ES-I3 (cell line): Measurements from ENCODE around the gene AMPD2.

Source experiments
- H3K36me3 ChIP-seq: 2 replicates; pipeline ENCODE4 v1.6.1; 2013; ENCODE audit warnings: mild to moderate bottlenecking, low read length, control low read depth, moderate library complexity; ENCODE audit not compliant: insufficient read depth
- H3K4me1 ChIP-seq: 2 replicates; pipeline ENCODE4 v1.6.1; 2013; ENCODE audit warnings: mild to moderate bottlenecking, control low read depth, low read length; ENCODE audit not compliant: insufficient read depth
- H3K9ac ChIP-seq: 2 replicates; pipeline ENCODE4 v1.6.1; 2013; ENCODE audit warnings: low read depth, mild to moderate bottlenecking, low read length, moderate library complexity
- H3K9me3 ChIP-seq: 2 replicates; pipeline ENCODE4 v1.6.1; 2013; ENCODE audit warnings: mild to moderate bottlenecking, low read length, moderate library complexity; ENCODE audit not compliant: control insufficient read depth, insufficient read depth

The AMPD2 gene

GRCh38 chr1:109641861-109642260 lies 22.2 kb downstream of the AMPD2 start:
- Histone ChIP-seq H3K9me3 (no peaks in the 10 kb centered on the region), H3K9ac (no peak overlapping the region), H3K4me1 (no peaks in the 10 kb centered on the region; the same call in 1 of the 2 replicates), H3K36me3 (no peaks in the 10 kb centered on the region)

DNA sequence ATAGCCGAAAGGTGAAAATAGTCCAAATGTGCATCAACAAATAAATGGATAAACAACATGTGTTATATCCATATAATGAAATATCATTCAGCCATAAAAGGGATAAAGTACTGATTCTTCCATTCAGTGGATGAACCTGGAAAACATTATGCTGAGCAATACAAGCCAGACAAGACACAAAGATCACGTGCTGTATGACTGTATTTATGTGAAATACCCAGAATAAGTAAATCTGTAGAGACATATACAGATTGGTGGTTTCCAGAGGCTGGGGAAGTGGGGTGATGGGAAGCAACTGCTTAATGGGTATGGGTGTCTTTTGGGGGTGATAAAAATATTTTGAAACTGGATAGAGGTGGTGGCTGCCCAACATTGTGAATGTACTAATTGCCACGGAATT lies 23.0 kb downstream of the AMPD2 start:
- Histone ChIP-seq H3K9ac (no peak overlapping the region), H3K36me3 (no peaks in the 10 kb centered on the region), H3K9me3 (no peaks in the 10 kb centered on the region), H3K4me1 (no peaks in the 10 kb centered on the region; the same call in 1 of the 2 replicates)

- no peaks in the 10 kb centered on the region for H3K36me3 ChIP-seq
- H3K9me3 ChIP-seq: no peaks in the 10 kb centered on the region
- no peaks in the 10 kb centered on the region; the same call in 1 of the 2 replicates for H3K4me1 ChIP-seq
- H3K9ac ChIP-seq: no peak overlapping the region
These were observed 24.0 kb downstream of the AMPD2 start for GRCh38 chr1:109643385-109644230.

GRCh38 chr1:109644670-109645069 lies 25.0 kb downstream of the AMPD2 start:
- H3K9ac ChIP-seq: no peak overlapping the region
- no peaks in the 10 kb centered on the region for H3K36me3 ChIP-seq

GRCh38 chr1:109649491-109649914 lies 29.9 kb downstream of the AMPD2 start:
- Histone ChIP-seq H3K9me3 (no peaks in the 10 kb centered on the region), H3K9ac (no peak overlapping the region), H3K4me1 (no peaks in the 10 kb centered on the region), H3K36me3 (no peaks in the 10 kb centered on the region)

More at GRCh38 chr1:109644670-109645069, 25.0 kb downstream of the AMPD2 start:
- Histone ChIP-seq H3K4me1 (no peaks in the 10 kb centered on the region; the same call in 1 of the 2 replicates), H3K9me3 (no peaks in the 10 kb centered on the region)

DNA sequence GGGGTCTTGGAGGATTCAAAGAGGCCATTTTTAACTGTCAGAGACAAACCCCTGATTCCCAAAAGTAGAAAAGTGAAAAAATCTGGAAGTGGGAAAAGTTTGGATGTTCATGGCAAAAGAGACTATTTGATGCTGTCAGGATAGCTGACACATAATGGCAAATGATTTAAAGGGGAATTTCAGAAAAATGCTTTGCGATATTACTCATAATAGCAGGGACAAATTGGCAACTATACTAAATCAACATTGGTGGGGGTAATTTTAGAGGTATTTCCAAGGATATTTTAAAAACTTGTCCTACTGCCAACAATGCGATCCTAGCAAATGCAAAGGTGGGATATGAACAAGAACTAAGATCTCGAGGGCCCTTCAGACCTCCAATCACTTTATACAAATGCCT lies 31.0 kb downstream of the AMPD2 start:
- H3K9me3 ChIP-seq: no peaks in the 10 kb centered on the region
- no peak overlapping the region for H3K9ac ChIP-seq
- no peaks in the 10 kb centered on the region for H3K4me1 ChIP-seq
- H3K36me3 ChIP-seq: no peaks in the 10 kb centered on the region

DNA sequence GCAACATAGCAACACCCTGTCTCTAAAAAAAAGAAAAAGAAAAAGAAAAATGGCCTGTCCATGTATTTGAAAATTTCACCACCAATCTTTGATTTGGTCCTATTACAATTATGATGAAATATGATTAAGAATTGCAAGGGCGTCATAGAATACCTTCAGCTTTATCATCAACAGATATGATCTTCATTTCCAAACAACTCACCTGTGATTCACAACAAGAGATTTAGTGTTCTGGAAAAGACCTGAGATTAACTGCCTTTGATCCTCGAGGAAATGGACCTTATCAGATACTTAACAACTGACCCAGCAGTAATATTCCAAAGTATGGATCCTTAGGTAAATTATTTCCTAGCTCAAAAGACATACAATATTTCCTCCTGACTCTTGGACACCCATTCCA lies 32.8 kb downstream of the AMPD2 start:
- H3K9me3 ChIP-seq: no peaks in the 10 kb centered on the region
- H3K4me1 ChIP-seq: no peaks in the 10 kb centered on the region
- no peaks in the 10 kb centered on the region for H3K36me3 ChIP-seq
- H3K9ac ChIP-seq: no peak overlapping the region

GRCh38 chr1:109653306-109653705 lies 33.7 kb downstream of the AMPD2 start:
- Histone ChIP-seq H3K9me3 (no peaks in the 10 kb centered on the region), H3K9ac (no peak overlapping the region), H3K36me3 (no peaks in the 10 kb centered on the region), H3K4me1 (no peaks in the 10 kb centered on the region)

DNA sequence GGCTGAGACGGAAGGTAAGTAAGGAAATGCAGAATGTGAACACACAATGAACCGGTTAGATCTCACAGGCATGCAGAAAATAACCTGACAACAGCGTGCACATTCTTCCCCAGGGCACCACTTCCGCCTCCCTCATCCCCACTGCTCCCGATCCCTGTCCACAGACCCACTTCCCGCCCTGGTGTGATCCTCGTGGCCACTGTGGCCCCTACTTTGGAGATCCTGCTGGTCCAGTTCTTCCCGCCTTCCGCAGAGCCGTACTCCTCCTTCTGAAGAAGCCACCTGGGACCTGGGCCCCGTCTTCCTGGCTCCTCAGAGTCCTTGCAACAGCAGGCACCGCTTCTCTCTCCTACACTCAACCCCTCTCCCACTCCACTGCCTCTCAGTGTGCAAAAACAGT lies 34.9 kb downstream of the AMPD2 start:
- Histone ChIP-seq H3K9me3 (no peaks in the 10 kb centered on the region), H3K4me1 (no peaks in the 10 kb centered on the region), H3K9ac (no peak overlapping the region), H3K36me3 (no peaks in the 10 kb centered on the region)

- H3K9ac ChIP-seq: peak within 1 kb of the TSS; percentile 99
- no peaks in the 10 kb centered on the region for H3K4me1 ChIP-seq
- H3K9me3 ChIP-seq: no peaks in the 10 kb centered on the region
- H3K36me3 ChIP-seq: no peaks in the 10 kb centered on the region
These were observed 36.2 kb downstream of the AMPD2 start, which contains the start of gene GSTM4 for GRCh38 chr1:109655615-109656519. Gene GSTM4, plus strand, starts transcription at chr1:109656099. Its CDS starts 291 bp downstream, at chr1:109656390.

DNA sequence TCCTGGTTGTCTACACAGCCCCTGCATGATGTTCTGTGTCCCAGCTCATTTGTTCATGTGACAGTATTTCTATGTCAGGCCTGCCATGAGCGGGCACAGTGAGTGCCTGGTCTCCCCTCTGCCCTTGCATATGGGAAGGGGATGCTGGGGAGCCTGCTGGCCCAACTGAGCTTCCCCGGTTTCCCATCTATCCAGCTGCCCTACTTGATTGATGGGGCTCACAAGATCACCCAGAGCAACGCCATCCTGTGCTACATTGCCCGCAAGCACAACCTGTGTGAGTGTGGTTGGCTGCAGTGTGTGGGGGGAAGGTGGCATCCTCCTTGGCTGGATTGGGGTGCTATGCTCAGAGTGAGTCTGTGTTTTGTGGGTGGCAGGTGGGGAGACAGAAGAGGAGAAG lies 37.8 kb downstream of the AMPD2 start:
- Histone ChIP-seq H3K9ac (no peak overlapping the region), H3K4me1 (no peaks in the 10 kb centered on the region), H3K9me3 (no peaks in the 10 kb centered on the region), H3K36me3 (no peaks in the 10 kb centered on the region; the same call in 1 of the 2 replicates)

- Histone ChIP-seq H3K9ac (no peak overlapping the region), H3K36me3 (no peaks in the 10 kb centered on the region; the same call in 1 of the 2 replicates), H3K9me3 (no peaks in the 10 kb centered on the region), H3K4me1 (no peaks in the 10 kb centered on the region)
These were observed 38.3 kb downstream of the AMPD2 start for GRCh38 chr1:109657970-109658369.

DNA sequence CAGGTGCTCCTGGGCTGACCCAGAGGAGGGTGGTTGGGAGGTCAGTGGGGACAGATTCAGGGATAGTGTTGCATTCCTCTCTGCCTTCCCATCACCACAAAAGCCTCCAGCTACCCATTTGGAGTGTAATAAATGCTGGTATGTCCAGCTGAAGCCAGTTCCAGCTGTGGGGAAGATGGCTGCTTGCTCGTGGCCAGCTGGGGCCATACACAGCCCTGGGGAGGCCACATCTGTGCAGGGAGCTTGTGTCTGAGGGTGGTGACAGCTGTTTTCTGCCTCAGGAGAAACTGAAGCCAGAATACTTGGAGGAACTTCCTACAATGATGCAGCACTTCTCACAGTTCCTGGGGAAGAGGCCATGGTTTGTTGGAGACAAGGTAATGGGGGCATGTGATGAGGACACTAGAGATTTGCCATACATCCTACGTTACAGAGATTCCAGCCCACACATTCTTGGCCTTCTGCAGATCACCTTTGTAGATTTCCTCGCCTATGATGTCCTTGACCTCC lies 39.0 kb downstream of the AMPD2 start:
- no peaks in the 10 kb centered on the region for H3K9me3 ChIP-seq
- H3K9ac ChIP-seq: no peak overlapping the region
- H3K36me3 ChIP-seq: no peaks in the 10 kb centered on the region; the same call in 1 of the 2 replicates
- no peaks in the 10 kb centered on the region for H3K4me1 ChIP-seq

GRCh38 chr1:109659145-109659544 lies 39.5 kb downstream of the AMPD2 start:
- H3K9ac ChIP-seq: no peak overlapping the region
- H3K9me3 ChIP-seq: no peaks in the 10 kb centered on the region
- H3K4me1 ChIP-seq: no peaks in the 10 kb centered on the region
- H3K36me3 ChIP-seq: no peaks in the 10 kb centered on the region; the same call in 1 of the 2 replicates
